ENCODE measurements around the gene SAPCD1. TPM values are rescaled to one million over a fixed set of nuclear protein-coding genes. Genes with fewer than 3 reads are reported as not detected.

SAPCD1 gene
- polyA plus RNA-seq, 1 of the 3 experiments (the other 2 are of a cell fraction), result 5.9 TPM

DNA sequence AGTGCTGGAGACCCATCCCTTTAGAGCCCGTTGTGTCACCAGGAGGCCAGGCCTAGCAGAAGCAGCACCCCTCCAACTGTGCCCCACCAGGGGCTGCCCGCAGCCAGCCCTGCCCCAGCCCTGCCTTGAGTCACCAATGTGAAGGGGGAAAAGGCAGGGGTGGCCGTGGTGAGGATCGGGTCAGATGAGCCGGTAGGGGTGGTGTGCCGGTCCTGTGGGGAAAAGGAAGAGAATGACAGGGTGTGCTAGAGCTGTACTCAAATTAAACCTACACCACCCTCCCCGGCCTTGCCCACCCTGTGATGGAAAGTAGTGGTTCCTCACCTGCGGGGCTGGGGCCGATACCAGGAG is 3.1 kb downstream of the SAPCD1 start:
- WGBS (ENCODE audit: low lambda C conversion rate), result 79% methylated on average over 6 of the region's 9 CpGs
- Histone ChIP-seq H3K9me3 (no peaks in the 10 kb centered on the region), H3K9ac (no peak overlapping the region), H3K9me2 (no peaks in the 10 kb centered on the region), H3F3A (replicated peaks; ENCODE audit: insufficient read depth) (peaks cover 2% of the 10 kb centered on the region), H3K36me3 (replicated peaks in 1 of 2; ENCODE audit: control insufficient read depth in 1 of 2, insufficient read depth in 2 of 2, low read length in 1 of 2) (no peaks in the 10 kb centered on the region), H3K27me3 (ENCODE audit: insufficient read depth) (no peaks in the 10 kb centered on the region), H4K20me1 (ENCODE audit: insufficient read depth) (no peaks in the 10 kb centered on the region), H3K4me3 (ENCODE audit: low read depth in 2 of 2, low read length in 1 of 2) (no peak overlapping the region), H3K4me2 (no peak overlapping the region), H3K79me2 (ENCODE audit: insufficient read depth) (no peaks in the 10 kb centered on the region), H3K27ac (ENCODE audit: low read depth in 2 of 2, low read length in 1 of 2) (no peak overlapping the region), H2AFZ (ENCODE audit: low read depth) (no peak overlapping the region), H3K4me1 (ENCODE audit: control insufficient read depth in 1 of 2, insufficient read depth in 2 of 2, low read depth in 1 of 2, low read length in 1 of 2) (peaks cover 0 to 8% of the 10 kb centered on the region in 2 experiments; a peak in 1 of 4 replicates)
- ChIA-PET CTCF (interaction anchor here (0.7 to 2.3 kb wide), 5 partner anchors 26 to 98 kb away, joined by 3 to 12 read pairs (median 5); partner anchors contain the start of gene DDAH2), POLR2A (interaction anchor here (0.6 to 1.2 kb wide), 2 partner anchors 24 to 50 kb away, joined by 3 read pairs; partner anchors contain the start of genes HSPA1A and HSPA1L)
- TF ChIP-seq ZBTB33 (IDR thresholded peaks at IDR 0.05; ENCODE audit: borderline replicate concordance, low read depth), result no peak
- no peak for TF ChIP-seq MXI1 (IDR thresholded peaks at IDR 0.05; ENCODE audit: low read depth, low read length)
- no peak for TF ChIP-seq FOXJ3 (CRISPR knock-in tag; IDR thresholded peaks at IDR 0.05)
- no peak for TF ChIP-seq TEAD4 (IDR thresholded peaks at IDR 0.05; ENCODE audit: borderline replicate concordance, insufficient read depth)
- TF ChIP-seq REST (IDR thresholded peaks at IDR 0.05; ENCODE audit: low read depth, low read length), result no peak
- no peak for TF ChIP-seq YY1 (IDR thresholded peaks at IDR 0.05; ENCODE audit: low read depth)
- no peak for TF ChIP-seq SIN3A (IDR thresholded peaks at IDR 0.05; ENCODE audit: borderline replicate concordance, low read depth, low read length)
- no peak for TF ChIP-seq TAF1 (IDR thresholded peaks at IDR 0.05; ENCODE audit: borderline replicate concordance, low read depth, low read length)
- no peak for TF ChIP-seq MEF2A (IDR thresholded peaks at IDR 0.05; ENCODE audit: borderline replicate concordance, low read depth)
- TF ChIP-seq USF1 (IDR thresholded peaks at IDR 0.05; ENCODE audit: borderline replicate concordance, low read depth), result no peak
- no peak for TF ChIP-seq TCF12 (IDR thresholded peaks at IDR 0.05)
- TF ChIP-seq, protein P1, sequence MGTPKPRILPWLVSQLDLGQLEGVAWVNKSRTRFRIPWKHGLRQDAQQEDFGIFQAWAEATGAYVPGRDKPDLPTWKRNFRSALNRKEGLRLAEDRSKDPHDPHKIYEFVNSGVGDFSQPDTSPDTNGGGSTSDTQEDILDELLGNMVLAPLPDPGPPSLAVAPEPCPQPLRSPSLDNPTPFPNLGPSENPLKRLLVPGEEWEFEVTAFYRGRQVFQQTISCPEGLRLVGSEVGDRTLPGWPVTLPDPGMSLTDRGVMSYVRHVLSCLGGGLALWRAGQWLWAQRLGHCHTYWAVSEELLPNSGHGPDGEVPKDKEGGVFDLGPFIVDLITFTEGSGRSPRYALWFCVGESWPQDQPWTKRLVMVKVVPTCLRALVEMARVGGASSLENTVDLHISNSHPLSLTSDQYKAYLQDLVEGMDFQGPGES (IDR thresholded peaks at IDR 0.05; ENCODE audit: low read depth, low read length), result no peak
- DNase-seq, result no peak
